H1 (cell line): ENCODE data around the gene PKMYT1. TPM values are rescaled to one million over a fixed set of nuclear protein-coding genes. Genes with fewer than 3 reads are reported as not detected.

Experiments used
- CTCF ChIA-PET: fragments of 300-600 bp; sonication (Branson Sonifier 250); formaldehyde crosslinking; loops from one replicate; lab custom pipeline; 2021; ENCODE audit not compliant: partially characterized antibody; lab: Charles Lee
- POLR2A ChIA-PET: fragments of 300-600 bp; sonication (Branson Sonifier 250); formaldehyde crosslinking; loops from one replicate; lab custom pipeline; 2021; ENCODE audit warnings: inconsistent platforms; ENCODE audit not compliant: partially characterized antibody; lab: Charles Lee
- DNase-seq, 2 experiments: peaks; one replicate each; pipeline versions ENCODE4 v3.0.0 to v3.0.0-alpha.2; 2010 to 2022; ENCODE audit warnings: low spot score in 2 of 2, low read depth in 1 of 2, mixed read lengths in 1 of 2
- FAIRE-seq: peaks from 2 replicates; lab custom pipeline; 2011; peaks lifted over from hg19 to GRCh38; lab: Jason Lieb, UNC
- H2AFZ ChIP-seq: 2 replicates; pipeline ENCODE4 v1.8.1; 2012; ENCODE audit warnings: low read length, inconsistent platforms
- H2AK5ac ChIP-seq: 2 replicates; pipeline ENCODE4 v1.6.1; 2013; ENCODE audit warnings: low read depth, low read length
- H2BK120ac ChIP-seq: replicated peaks from 2 replicates; pipeline ENCODE3; 2013; ENCODE audit warnings: low read depth, low read length, inconsistent platforms
- H2BK12ac ChIP-seq: 2 replicates; pipeline ENCODE4 v1.6.1; 2013; ENCODE audit warnings: low read depth, low read length
- H2BK15ac ChIP-seq: 2 replicates; pipeline ENCODE4 v1.6.1; 2013; ENCODE audit warnings: low read length
- H2BK20ac ChIP-seq: 2 replicates; pipeline ENCODE4 v1.6.1; 2013; ENCODE audit warnings: low read length
- H2BK5ac ChIP-seq: 2 replicates; pipeline ENCODE4 v1.6.1; 2013; ENCODE audit warnings: low read depth, low read length
- H3K14ac ChIP-seq: 2 replicates; pipeline ENCODE4 v1.6.1; 2013; ENCODE audit warnings: inconsistent platforms; ENCODE audit not compliant: insufficient read length
- H3K18ac ChIP-seq: 2 replicates; pipeline ENCODE4 v1.6.1; 2013; ENCODE audit warnings: low read length; ENCODE audit errors: extremely low read depth
- H3K23ac ChIP-seq: 2 replicates; pipeline ENCODE4 v1.6.1; 2013; ENCODE audit warnings: inconsistent platforms; ENCODE audit not compliant: insufficient read length
- H3K23me2 ChIP-seq: 2 replicates; pipeline ENCODE4 v1.6.1; 2013; ENCODE audit warnings: low read depth, low read length
- H3K27ac ChIP-seq: 2 replicates; pipeline ENCODE4 v1.6.1; 2011; ENCODE audit warnings: low read depth, low read length, inconsistent platforms
- H3K27me3 ChIP-seq, 4 experiments: replicated peaks in 1 of 4; 1 replicate in 1 of 4; 2 replicates in 3 of 4; pipeline versions ENCODE4 v1.6.1 to v1.8.1; 2011 to 2013; ENCODE audit warnings: low read length in 3 of 4, mild to moderate bottlenecking in 3 of 4, inconsistent platforms in 2 of 4, mixed read lengths in 2 of 4, moderate library complexity in 1 of 4; ENCODE audit not compliant: control insufficient read depth in 3 of 4, insufficient read depth in 3 of 4; ENCODE audit errors: extremely low read depth in 1 of 4
- H3K36me3 ChIP-seq, 4 experiments: 2 replicates each; pipeline versions ENCODE4 v1.6.1 to v1.8.1; 2011 to 2013; ENCODE audit warnings: mild to moderate bottlenecking in 4 of 4, low read length in 3 of 4, moderate library complexity in 2 of 4, control low read depth in 1 of 4, inconsistent platforms in 1 of 4; ENCODE audit not compliant: insufficient read depth in 4 of 4, control insufficient read depth in 2 of 4
- H3K4ac ChIP-seq: replicated peaks from 2 replicates; pipeline ENCODE3; 2013; ENCODE audit warnings: low read length, low read depth, mixed read lengths, inconsistent platforms; ENCODE audit not compliant: insufficient read length
- H3K4me1 ChIP-seq, 4 experiments: replicated peaks in 1 of 4; 1 replicate in 1 of 4; 2 replicates in 3 of 4; pipeline versions ENCODE4 v1.6.1 to v1.8.1; 2011 to 2013; ENCODE audit warnings: low read length in 3 of 4, inconsistent platforms in 2 of 4, mixed read lengths in 1 of 4; ENCODE audit not compliant: insufficient read depth in 4 of 4, control insufficient read depth in 3 of 4
- H3K4me2 ChIP-seq, 2 experiments: 2 replicates each; pipeline versions ENCODE4 v1.6.1 to v1.8.1; 2011 to 2013; ENCODE audit warnings: low read depth in 2 of 2, low read length in 2 of 2, control low read depth in 1 of 2, inconsistent platforms in 1 of 2, mild to moderate bottlenecking in 1 of 2; ENCODE audit not compliant: insufficient read depth in 1 of 2
- H3K4me3 ChIP-seq, 4 experiments: fragments of 200-600, 300-600 bp in 1 of 4; sonication (generic), shearing (Covaris generic), sonication (Bioruptor Twin) in 1 of 4; 2 replicates each; pipeline versions ENCODE4 v1.5.1 to v1.8.1; 2011 to 2016; ENCODE audit warnings: low read length in 4 of 4, low read depth in 3 of 4, control low read depth in 2 of 4, inconsistent platforms in 2 of 4, mild to moderate bottlenecking in 2 of 4, mixed read lengths in 1 of 4, moderate library complexity in 1 of 4; ENCODE audit not compliant: insufficient read depth in 2 of 4; ENCODE audit errors: extremely low read depth in 1 of 4
- H3K56ac ChIP-seq: replicated peaks from 2 replicates; pipeline ENCODE3; 2013; ENCODE audit warnings: low read depth, mild to moderate bottlenecking, mixed read lengths, low read length, inconsistent platforms; ENCODE audit not compliant: insufficient read length
- H3K79me1 ChIP-seq: 2 replicates; pipeline ENCODE4 v1.6.1; 2013; ENCODE audit warnings: low read depth, low read length, control low read depth
- H3K79me2 ChIP-seq, 2 experiments: 2 replicates each; pipeline versions ENCODE4 v1.6.1 to v1.8.1; 2012 to 2013; ENCODE audit warnings: low read length in 2 of 2, mild to moderate bottlenecking in 2 of 2, inconsistent platforms in 1 of 2; ENCODE audit not compliant: insufficient read depth in 2 of 2, control insufficient read depth in 1 of 2
- H3K9ac ChIP-seq, 4 experiments: replicated peaks in 1 of 4; 1 replicate in 1 of 4; 2 replicates in 3 of 4; pipeline versions ENCODE4 v1.6.1 to v1.8.1; 2011 to 2013; ENCODE audit warnings: low read depth in 3 of 4, low read length in 3 of 4, control low read depth in 2 of 4, mild to moderate bottlenecking in 2 of 4, moderate library complexity in 2 of 4, inconsistent platforms in 1 of 4; ENCODE audit errors: extremely low read depth in 1 of 4
- H3K9me3 ChIP-seq, 2 experiments: 2 replicates each; pipeline versions ENCODE4 v1.6.1 to v1.8.1; 2012 to 2013; ENCODE audit warnings: mild to moderate bottlenecking in 2 of 2, moderate library complexity in 2 of 2, control low read depth in 1 of 2, inconsistent platforms in 1 of 2, low read depth in 1 of 2, low read length in 1 of 2, mixed read lengths in 1 of 2; ENCODE audit not compliant: insufficient read depth in 2 of 2
- H4K20me1 ChIP-seq, 2 experiments: replicated peaks in 1 of 2; 2 replicates each; pipeline versions ENCODE3 to v1.8.1; 2011 to 2013; ENCODE audit warnings: inconsistent platforms in 2 of 2, low read length in 2 of 2, mild to moderate bottlenecking in 1 of 2; ENCODE audit not compliant: insufficient read depth in 2 of 2, control insufficient read depth in 1 of 2
- H4K5ac ChIP-seq: 2 replicates; pipeline ENCODE4 v1.6.1; 2013; ENCODE audit warnings: low read length, low read depth, mixed read lengths, inconsistent platforms; ENCODE audit not compliant: insufficient read length
- H4K8ac ChIP-seq: 2 replicates; pipeline ENCODE4 v1.8.0; 2013; ENCODE audit warnings: mild to moderate bottlenecking, moderate library complexity, low read length, inconsistent platforms; ENCODE audit not compliant: insufficient read depth; ENCODE audit errors: extremely low read depth
- H4K91ac ChIP-seq: replicated peaks from 2 replicates; pipeline ENCODE3; 2013; ENCODE audit warnings: low read length, mixed read lengths, inconsistent platforms; ENCODE audit not compliant: insufficient read length
- CREB1 ChIP-seq: IDR thresholded peaks from 2 replicates; pipeline ENCODE4 v1.6.1; 2012; ENCODE audit warnings: inconsistent platforms
- NRF1 ChIP-seq: IDR thresholded peaks from 2 replicates; pipeline ENCODE4 v1.6.1; 2011; ENCODE audit warnings: mild to moderate bottlenecking, low read depth, low read length, improper control_type of control experiment
- SP1 ChIP-seq: IDR thresholded peaks from 2 replicates; pipeline ENCODE4 v1.6.1; 2011; ENCODE audit warnings: low read depth, low read length
- WGBS, 2 experiments: shearing (Covaris generic) in 1 of 2; methylation state at CpG; one replicate each; pipeline versions ENCODE4 v1.1.6 to v1.1.7; 2013 to 2015; ENCODE audit warnings: low lambda C conversion rate in 2 of 2, mixed read lengths in 2 of 2, inconsistent platforms in 1 of 2, low coverage in 1 of 2, missing lambda C conversion rate in 1 of 2; ENCODE audit not compliant: insufficient replicate concordance in 2 of 2, insufficient coverage in 1 of 2, insufficient read length in 1 of 2; ENCODE audit errors: extremely low coverage in 1 of 2, missing lambda C conversion rate in 1 of 2; 5-methylcytosine and 5-hydroxymethylcytosine counted together
- polyA plus RNA-seq, 7 experiments: library from polyadenylated mRNA; depleted of rRNA in 3 of 7; stranded (reverse) in 5 of 7; unstranded in 2 of 7; fragments of >200 nt in 5 of 7; fragments of 200-250 nt in 2 of 7; gene quantifications; 1 replicate in 5 of 7; 2 replicates in 1 of 7; 4 replicates in 1 of 7; pipeline versions ENCODE4 v1.2.1 to v1.2.3, GENCODE V29; 2011 to 2013; ENCODE audit warnings: missing spikeins in 2 of 7, mixed read lengths in 2 of 7
- total RNA-seq: library from RNA; stranded (reverse); fragmentation: NEBNext Ultra II Directional; extraction: Animal tissue kit (Norgen Biotek cat#: 25700); gene quantifications from 2 replicates; pipeline ENCODE4 v1.2.1, GENCODE V29; 2021
- TF ChIP-seq, protein P1 (sequence below): IDR thresholded peaks from 2 replicates; pipeline ENCODE4 v1.6.1; 2012; ENCODE audit warnings: low read length, inconsistent platforms

PKMYT1 gene
- total and polyA plus RNA-seq, 2 of the 8 experiments (the other 6 are each of a cell fraction or from before 2014, with no cell fraction given), result 74.7 to 85.2 TPM

DNA sequence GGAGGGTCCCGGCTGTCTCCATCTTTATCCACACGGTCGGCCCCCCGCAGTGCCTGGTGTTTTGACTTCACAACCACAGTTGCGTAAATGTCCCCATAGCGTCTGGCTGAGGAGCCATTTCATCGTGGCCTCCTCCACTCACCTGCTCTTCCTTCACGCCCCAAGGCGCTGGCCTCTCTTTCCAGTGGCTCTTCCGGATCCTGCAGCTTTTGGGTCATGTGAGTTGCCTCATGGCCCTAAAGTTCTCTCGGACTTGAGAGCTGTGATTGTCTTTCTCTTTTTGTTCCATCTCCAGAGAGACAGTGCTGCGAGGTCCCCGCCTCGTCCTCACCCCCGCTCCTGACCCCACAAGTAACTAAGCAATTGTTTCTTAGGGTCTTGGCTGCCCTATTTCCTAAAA, 45.8 kb downstream of the PKMYT1 start:
- Histone ChIP-seq H3K4me1 (no peaks in the 10 kb centered on the region; a peak in 1 of 7 replicates), H3K56ac (no peak overlapping the region), H2AFZ (no peak overlapping the region), H3K79me1 (no peaks in the 10 kb centered on the region; the same call in 1 of the 2 replicates), H3K27me3 (no peaks in the 10 kb centered on the region), H3K27ac (no peak overlapping the region), H3K9ac (no peak overlapping the region), H4K5ac (no peak overlapping the region), H3K4ac (no peak overlapping the region), H2BK12ac (no peak overlapping the region), H2BK20ac (no peak overlapping the region), H3K36me3 (peaks cover 0 to 13% (median 2%) of the 10 kb centered on the region in 4 experiments; a peak in 2 of 8 replicates), H3K23ac (no peak overlapping the region), H4K91ac (no peak overlapping the region), H2BK5ac (no peak overlapping the region), H3K9me3 (no peaks in the 10 kb centered on the region), H3K79me2 (no peaks in the 10 kb centered on the region), H2AK5ac (no peak overlapping the region), H3K4me2 (no peak overlapping the region), H3K23me2 (no peaks in the 10 kb centered on the region), H2BK120ac (no peak overlapping the region), H4K8ac (no peak overlapping the region), H3K14ac (no peak overlapping the region), H3K18ac (no peak overlapping the region), H3K4me3 (no peak overlapping the region), H4K20me1 (no peaks in the 10 kb centered on the region), H2BK15ac (no peak overlapping the region)
- POLR2A ChIA-PET, result interaction anchor here (0.9 to 1.6 kb wide), 2 partner anchors 12 to 13 kb away, joined by 3 to 7 read pairs; no protein-coding TSS in a partner anchor
- DNase-seq (no peak), FAIRE-seq (no peak)
- TF ChIP-seq, protein P1, sequence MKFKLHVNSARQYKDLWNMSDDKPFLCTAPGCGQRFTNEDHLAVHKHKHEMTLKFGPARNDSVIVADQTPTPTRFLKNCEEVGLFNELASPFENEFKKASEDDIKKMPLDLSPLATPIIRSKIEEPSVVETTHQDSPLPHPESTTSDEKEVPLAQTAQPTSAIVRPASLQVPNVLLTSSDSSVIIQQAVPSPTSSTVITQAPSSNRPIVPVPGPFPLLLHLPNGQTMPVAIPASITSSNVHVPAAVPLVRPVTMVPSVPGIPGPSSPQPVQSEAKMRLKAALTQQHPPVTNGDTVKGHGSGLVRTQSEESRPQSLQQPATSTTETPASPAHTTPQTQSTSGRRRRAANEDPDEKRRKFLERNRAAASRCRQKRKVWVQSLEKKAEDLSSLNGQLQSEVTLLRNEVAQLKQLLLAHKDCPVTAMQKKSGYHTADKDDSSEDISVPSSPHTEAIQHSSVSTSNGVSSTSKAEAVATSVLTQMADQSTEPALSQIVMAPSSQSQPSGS, result no peak
- TF ChIP-seq NRF1 (no peak), SP1 (no peak), CREB1 (no peak)
- 96% methylated on average over 15 of the region's 15 CpGs; no CpG with 5 or more reads in 1 of the 2 experiments for WGBS, 2 experiments
- CTCF ChIA-PET, result interaction anchor here (0.6 to 3.1 kb wide), 4 partner anchors 21 to 64 kb away, joined by 3 to 9 read pairs (median 4); no protein-coding TSS in a partner anchor
